ENCODE results near the gene MUC5B. TPM values are rescaled to one million over a fixed set of nuclear protein-coding genes. Genes with fewer than 3 reads are reported as not detected.
A peak's percentile ranks its signal among the peaks of the same experiment; 100 is the strongest.

The MUC5B gene
- total RNA-seq, 1 donor from 2014 or later = not detected

GRCh38 chr11:1230456-1231395 is 7.9 kb downstream of the MUC5B start:
- no peak for TF ChIP-seq CTCF (IDR thresholded peaks at IDR 0.05; ENCODE audit: borderline replicate concordance)
- no peak overlapping the region for H3K4me3 ChIP-seq
- peaks cover 68% of the 10 kb centered on the region for H3K27me3 ChIP-seq (ENCODE audit: low read depth)
- DNase-seq = no peak
- H3K27ac ChIP-seq (replicated peaks) = no peak overlapping the region
- intact Hi-C loops (cut with micrococcal nuclease) = no loop called here
- no peaks in the 10 kb centered on the region for H3K9me3 ChIP-seq (replicated peaks)
- no peaks in the 10 kb centered on the region for H3K4me1 ChIP-seq
- no peaks in the 10 kb centered on the region for H3K36me3 ChIP-seq

GRCh38 chr11:1231396-1232020 is 8.6 kb downstream of the MUC5B start:
- DNase-seq = no peak
- no peaks in the 10 kb centered on the region for H3K9me3 ChIP-seq (replicated peaks)
- H3K4me3 ChIP-seq = no peak overlapping the region
- no peak for TF ChIP-seq CTCF (IDR thresholded peaks at IDR 0.05; ENCODE audit: borderline replicate concordance)
- no peak overlapping the region for H3K27ac ChIP-seq (replicated peaks)
- H3K27me3 ChIP-seq (ENCODE audit: low read depth) = peaks cover 60% of the 10 kb centered on the region
- no peaks in the 10 kb centered on the region for H3K4me1 ChIP-seq
- intact Hi-C loops (cut with micrococcal nuclease) = no loop called here
- no peaks in the 10 kb centered on the region for H3K36me3 ChIP-seq

GRCh38 chr11:1232021-1232882 is 9.4 kb downstream of the MUC5B start:
- no peak for DNase-seq
- Histone ChIP-seq H3K27me3 (ENCODE audit: low read depth) (peaks cover 53% of the 10 kb centered on the region), H3K27ac (replicated peaks) (no peak overlapping the region), H3K36me3 (no peaks in the 10 kb centered on the region), H3K9me3 (replicated peaks) (no peaks in the 10 kb centered on the region), H3K4me3 (no peak overlapping the region), H3K4me1 (no peaks in the 10 kb centered on the region)
- TF ChIP-seq CTCF (IDR thresholded peaks at IDR 0.05; ENCODE audit: borderline replicate concordance) = no peak
- intact Hi-C loops (cut with micrococcal nuclease) = no loop called here

- H3K27ac ChIP-seq (replicated peaks) = no peak overlapping the region
- intact Hi-C loops (cut with micrococcal nuclease) = no loop called here
- no peaks in the 10 kb centered on the region for H3K9me3 ChIP-seq (replicated peaks)
- peaks cover 46% of the 10 kb centered on the region for H3K27me3 ChIP-seq (ENCODE audit: low read depth)
- H3K4me3 ChIP-seq = no peak overlapping the region
- peak; percentile 6 for DNase-seq
- H3K36me3 ChIP-seq = no peaks in the 10 kb centered on the region
- H3K4me1 ChIP-seq = no peaks in the 10 kb centered on the region
- no peak for TF ChIP-seq CTCF (IDR thresholded peaks at IDR 0.05; ENCODE audit: borderline replicate concordance)
Observed at GRCh38 chr11:1232883-1233321, 10.0 kb downstream of the MUC5B start.

GRCh38 chr11:1233351-1234053 is 10.6 kb downstream of the MUC5B start:
- Histone ChIP-seq H3K36me3 (no peaks in the 10 kb centered on the region), H3K27ac (replicated peaks) (no peak overlapping the region), H3K9me3 (replicated peaks) (no peaks in the 10 kb centered on the region), H3K4me1 (no peaks in the 10 kb centered on the region), H3K4me3 (no peak overlapping the region), H3K27me3 (ENCODE audit: low read depth) (peaks cover 40% of the 10 kb centered on the region)
- TF ChIP-seq CTCF (IDR thresholded peaks at IDR 0.05; ENCODE audit: borderline replicate concordance) = no peak
- peak; percentile 4 for DNase-seq
- intact Hi-C loops (cut with micrococcal nuclease) = no loop called here
